ENCODE measurements around the gene ADAMTSL1.

- TF ChIP-seq AR (CRISPR knock-in tag; IDR thresholded peaks at IDR 0.05) (no peak), CTCF (IDR thresholded peaks at IDR 0.05) (no peak), FOXK1 (CRISPR knock-in tag; IDR thresholded peaks at IDR 0.05) (no peak), ARID4B (CRISPR knock-in tag; IDR thresholded peaks at IDR 0.05; ENCODE audit: borderline replicate concordance) (no peak), NR3C1 (CRISPR knock-in tag; conservative IDR thresholded peaks at IDR 0.05; ENCODE audit: low read depth) (no peak), TCF7 (CRISPR knock-in tag; IDR thresholded peaks at IDR 0.05; ENCODE audit: low read depth) (no peak), MAX (CRISPR knock-in tag; IDR thresholded peaks at IDR 0.05) (no peak), ESRRA (CRISPR knock-in tag; IDR thresholded peaks at IDR 0.05; ENCODE audit: borderline replicate concordance) (no peak), SP1 (CRISPR knock-in tag; conservative IDR thresholded peaks at IDR 0.05) (no peak), PRDM15 (CRISPR knock-in tag; IDR thresholded peaks at IDR 0.05) (no peak), IRF1 (CRISPR knock-in tag; IDR thresholded peaks at IDR 0.05) (no peak), ZNF121 (CRISPR knock-in tag; IDR thresholded peaks at IDR 0.05) (no peak), JAZF1 (CRISPR knock-in tag; IDR thresholded peaks at IDR 0.05) (no peak)
These were observed 304.9 kb downstream of the ADAMTSL1 start for GRCh38 chr9:18778846-18779245.
